Left renal cortex interstitium (tissue), 4 donors: Measurements from ENCODE around the gene CBFB. TPM values are rescaled to one million over a fixed set of nuclear protein-coding genes. Genes with fewer than 3 reads are reported as not detected.

ENCODE experiments used
- polyA plus RNA-seq, 4 donors: library from polyadenylated mRNA; unstranded; fragments of 120-200 nt; gene quantifications; one replicate each; pipeline ENCODE4 v1.2.1, GENCODE V29; 2013; ENCODE audit not compliant: insufficient read length in 4 of 4

CBFB gene
- polyA plus RNA-seq, 4 donors = 62.3 to 77.1 (median 65.0) TPM

Other genes starting within 250 kb of the CBFB start
- under 1 TPM in 2 of 4 donors, not detected in 2; 0.11 to 0.13 TPM for gene TERB1, start 227.6 kb upstream of the CBFB start, polyA plus RNA-seq
- gene NAE1, start 198.2 kb upstream of the CBFB start, polyA plus RNA-seq = 100 to 1,000 TPM in 1 of 4 donors, 10 to 100 TPM in 3; 73.0 to 109 (median 82.5) TPM
- under 1 TPM; 0.11 to 0.49 (median 0.33) TPM for gene CA7, start 184.7 kb upstream of the CBFB start, polyA plus RNA-seq
- 10 to 100 TPM; 11.5 to 14.5 (median 13.4) TPM for gene PDP2, start 148.6 kb upstream of the CBFB start, polyA plus RNA-seq
- 100 to 1,000 TPM; 248 to 312 (median 277) TPM for gene CDH16, start 110.3 kb upstream of the CBFB start, polyA plus RNA-seq
- 1 to 10 TPM; 2.6 to 4.1 (median 3.5) TPM for gene RRAD, start 103.6 kb upstream of the CBFB start, polyA plus RNA-seq
- 100 to 1,000 TPM in 2 of 4 donors, 10 to 100 TPM in 2; 91.7 to 120 (median 98.8) TPM for gene CIAO2B, start 94.7 kb upstream of the CBFB start, polyA plus RNA-seq
- gene CES2, start 93.6 kb upstream of the CBFB start, polyA plus RNA-seq = 10 to 100 TPM; 40.3 to 49.6 (median 45.3) TPM
- 1 to 10 TPM; 1.3 to 3.7 (median 2.9) TPM for gene CES3, start 67.9 kb upstream of the CBFB start, polyA plus RNA-seq
- 10 to 100 TPM in 2 of 4 donors, 1 to 10 TPM in 2; 4.6 to 12.3 (median 9.5) TPM for gene CES4A, start 40.6 kb upstream of the CBFB start, polyA plus RNA-seq
- 10 to 100 TPM; 21.0 to 28.5 (median 25.5) TPM for gene PHAF1, start 80.8 kb downstream of the CBFB start, polyA plus RNA-seq
- gene B3GNT9, start 121.8 kb downstream of the CBFB start, polyA plus RNA-seq = 10 to 100 TPM in 3 of 4 donors, 1 to 10 TPM in 1; 7.5 to 15.1 (median 10.4) TPM
- gene TRADD, start 130.8 kb downstream of the CBFB start, polyA plus RNA-seq = 1 to 10 TPM; 4.3 to 7.0 (median 6.1) TPM
- gene FBXL8, start 130.8 kb downstream of the CBFB start, polyA plus RNA-seq = 1 to 10 TPM; 1.3 to 2.8 (median 1.9) TPM
- 1 to 10 TPM; 1.2 to 3.2 (median 1.6) TPM for gene HSF4, start 135.6 kb downstream of the CBFB start, polyA plus RNA-seq
- gene NOL3, start 141.4 kb downstream of the CBFB start, polyA plus RNA-seq = 1 to 10 TPM; 3.6 to 8.3 (median 6.0) TPM
- gene MATCAP1, start 154.8 kb downstream of the CBFB start, polyA plus RNA-seq = 10 to 100 TPM; 23.9 to 68.7 (median 45.6) TPM
- gene EXOC3L1, start 161.0 kb downstream of the CBFB start, polyA plus RNA-seq = 1 to 10 TPM; 4.9 to 7.8 (median 6.7) TPM
- 10 to 100 TPM; 53.3 to 79.1 (median 62.8) TPM for gene E2F4, start 163.0 kb downstream of the CBFB start, polyA plus RNA-seq
- gene ELMO3, start 170.0 kb downstream of the CBFB start, polyA plus RNA-seq = 1 to 10 TPM; 5.7 to 7.7 (median 6.3) TPM
- gene TMEM208, start 198.0 kb downstream of the CBFB start, polyA plus RNA-seq = 10 to 100 TPM; 41.0 to 55.0 (median 44.0) TPM
- 10 to 100 TPM; 28.9 to 52.4 (median 43.5) TPM for gene FHOD1, start 218.3 kb downstream of the CBFB start, polyA plus RNA-seq
- 1 to 10 TPM; 2.3 to 5.9 (median 4.5) TPM for gene SLC9A5, start 219.8 kb downstream of the CBFB start, polyA plus RNA-seq